ENCODE results near the gene HMGA1. TPM values are rescaled to one million over a fixed set of nuclear protein-coding genes. Genes with fewer than 3 reads are reported as not detected.
A peak's percentile ranks its signal among the peaks of the same experiment; 100 is the strongest.

HMGA1 gene
- total RNA-seq, 4 donors from 2014 or later: 118 to 309 (median 193) TPM

DNA sequence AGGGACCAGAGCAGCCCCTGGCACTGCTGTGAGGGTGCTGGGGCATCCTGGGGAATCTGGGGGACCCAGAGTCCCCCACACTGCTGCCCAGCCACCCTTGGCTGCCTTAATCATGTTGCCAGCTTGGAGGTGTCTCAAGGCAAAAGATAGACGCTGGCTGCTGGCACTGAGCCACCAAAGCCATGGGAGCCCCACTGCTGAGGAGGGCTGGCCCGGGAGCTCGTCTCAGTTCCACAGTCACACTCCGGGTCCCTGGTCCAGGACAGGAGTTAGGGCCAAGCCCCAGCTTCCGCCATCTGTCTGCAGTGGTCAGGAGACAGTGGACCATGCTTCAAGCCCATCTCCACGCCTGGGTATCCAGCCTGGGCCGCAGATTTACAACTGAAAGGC lies 41.0 kb upstream of the HMGA1 start:
- H3K9me3 ChIP-seq: no peaks in the 10 kb centered on the region
- peak overlapping the region in 2 of 4 donors; percentile 57 to 78 for H3K4me3 ChIP-seq
- H3K4me1 ChIP-seq: peaks cover 0 to 12% (median 9%) of the 10 kb centered on the region in 3 donors
- no peak overlapping the region for H3K27ac ChIP-seq
- no peaks in the 10 kb centered on the region for H3K27me3 ChIP-seq
- 11% methylated on average over 3 of the region's 7 CpGs; no CpG with 5 or more reads in 1 of the 2 donors for WGBS, 2 donors
- H3K36me3 ChIP-seq: no peaks in the 10 kb centered on the region
- intact Hi-C loops (cut with DNase I): loop anchor here (5.0 kb wide), 1 partner anchor 222 kb away; no protein-coding TSS in a partner anchor
- TF ChIP-seq POLR2A (IDR thresholded peaks at IDR 0.05): no peak
- TF ChIP-seq, protein P1, sequence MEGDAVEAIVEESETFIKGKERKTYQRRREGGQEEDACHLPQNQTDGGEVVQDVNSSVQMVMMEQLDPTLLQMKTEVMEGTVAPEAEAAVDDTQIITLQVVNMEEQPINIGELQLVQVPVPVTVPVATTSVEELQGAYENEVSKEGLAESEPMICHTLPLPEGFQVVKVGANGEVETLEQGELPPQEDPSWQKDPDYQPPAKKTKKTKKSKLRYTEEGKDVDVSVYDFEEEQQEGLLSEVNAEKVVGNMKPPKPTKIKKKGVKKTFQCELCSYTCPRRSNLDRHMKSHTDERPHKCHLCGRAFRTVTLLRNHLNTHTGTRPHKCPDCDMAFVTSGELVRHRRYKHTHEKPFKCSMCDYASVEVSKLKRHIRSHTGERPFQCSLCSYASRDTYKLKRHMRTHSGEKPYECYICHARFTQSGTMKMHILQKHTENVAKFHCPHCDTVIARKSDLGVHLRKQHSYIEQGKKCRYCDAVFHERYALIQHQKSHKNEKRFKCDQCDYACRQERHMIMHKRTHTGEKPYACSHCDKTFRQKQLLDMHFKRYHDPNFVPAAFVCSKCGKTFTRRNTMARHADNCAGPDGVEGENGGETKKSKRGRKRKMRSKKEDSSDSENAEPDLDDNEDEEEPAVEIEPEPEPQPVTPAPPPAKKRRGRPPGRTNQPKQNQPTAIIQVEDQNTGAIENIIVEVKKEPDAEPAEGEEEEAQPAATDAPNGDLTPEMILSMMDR (IDR thresholded peaks at IDR 0.05): no peak
- DNase-seq: no peak

DNA sequence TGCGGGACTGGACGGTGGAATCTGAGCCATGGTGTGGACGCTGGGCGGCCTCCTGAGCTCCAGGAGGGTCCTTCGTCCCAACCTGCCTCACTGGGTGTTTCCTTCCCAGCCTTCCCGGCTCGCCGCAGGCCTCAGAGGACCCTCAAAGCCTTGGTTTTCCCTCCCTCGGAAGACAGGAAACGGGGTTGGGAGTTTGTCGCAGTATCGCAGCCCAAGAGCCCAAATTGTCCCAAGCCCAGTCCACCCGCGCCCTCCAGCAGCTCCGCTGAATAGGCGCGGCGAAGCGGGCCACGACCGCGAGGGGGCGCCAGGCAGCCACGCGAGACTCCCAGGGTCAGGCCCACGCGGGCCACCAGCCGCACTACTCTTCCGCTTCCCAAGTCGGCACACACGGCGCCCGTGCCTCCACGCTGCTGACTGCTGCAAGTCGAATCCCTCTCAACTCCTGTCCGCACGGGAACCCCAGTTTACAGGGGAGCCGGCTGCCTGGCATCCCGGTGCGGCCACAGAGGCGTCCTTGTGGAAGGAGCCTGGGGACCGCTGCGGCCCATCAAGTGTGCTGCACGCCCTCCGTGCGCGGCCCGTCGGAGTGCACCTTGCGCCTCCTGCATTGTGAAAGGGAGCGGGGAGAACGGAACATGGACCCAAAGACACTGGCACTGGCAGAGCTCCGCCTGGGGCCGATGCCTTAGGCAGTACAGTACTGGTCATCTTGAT lies 40.4 kb upstream of the HMGA1 start:
- H3K27ac ChIP-seq: peak overlapping the region in 2 of 4 donors; percentile 26 to 51

DNA sequence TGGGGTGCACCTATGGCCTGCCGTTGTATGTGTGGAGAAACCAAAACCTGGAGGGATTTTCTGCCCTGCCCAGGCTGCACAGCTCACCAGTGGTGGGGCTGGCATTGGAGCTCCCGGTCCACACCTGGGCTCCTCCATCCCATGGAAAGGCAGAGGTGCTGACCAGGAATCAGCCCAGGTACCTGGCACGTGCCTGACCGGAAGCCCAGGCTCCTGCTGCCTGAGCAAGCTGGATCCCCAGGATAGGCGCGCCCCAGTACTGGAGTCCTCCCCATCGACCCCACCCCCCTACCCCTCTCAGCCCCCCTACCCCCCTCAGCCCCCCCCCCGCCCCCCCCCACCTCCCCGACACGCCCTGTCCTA lies 39.9 kb upstream of the HMGA1 start:
- peaks cover 0 to 12% (median 9%) of the 10 kb centered on the region in 3 donors for H3K4me1 ChIP-seq
- DNase-seq: no peak
- H3K9me3 ChIP-seq: no peaks in the 10 kb centered on the region
- TF ChIP-seq POLR2A (IDR thresholded peaks at IDR 0.05): no peak
- TF ChIP-seq, protein P1 (IDR thresholded peaks at IDR 0.05): no peak
- intact Hi-C loops (cut with DNase I): loop anchor here (5.0 kb wide), 1 partner anchor 220 kb away; no protein-coding TSS in a partner anchor
- H3K4me3 ChIP-seq: peak overlapping the region; percentile 37 to 78 (median 54)
- H3K27ac ChIP-seq: peak overlapping the region in 1 of 4 donors; percentile 26
- no peaks in the 10 kb centered on the region for H3K27me3 ChIP-seq
- no peaks in the 10 kb centered on the region for H3K36me3 ChIP-seq
- WGBS, 2 donors: 67% methylated on average over 1 of the region's 10 CpGs; no CpG with 5 or more reads in 1 of the 2 donors

More for the DNA sequence above, 40.4 kb upstream of the HMGA1 start:
- Histone ChIP-seq H3K4me1 (peaks cover 0 to 12% (median 9%) of the 10 kb centered on the region in 3 donors), H3K4me3 (peak overlapping the region; percentile 37 to 78 (median 54)), H3K9me3 (no peaks in the 10 kb centered on the region), H3K36me3 (no peaks in the 10 kb centered on the region), H3K27me3 (no peaks in the 10 kb centered on the region)
- DNase-seq: peak; percentile 46
- TF ChIP-seq, protein P1 (IDR thresholded peaks at IDR 0.05): peak; percentile 93 to 98 (median 97)
- TF ChIP-seq POLR2A (IDR thresholded peaks at IDR 0.05): no peak
- whole genome bisulfite sequencing, 2 donors: 2 to 7% methylated on average over 5 to 27 of the region's 54 CpGs
- intact Hi-C loops (cut with DNase I): loop anchor here (5.0 kb wide), 1 partner anchor 221 kb away; no protein-coding TSS in a partner anchor

DNA sequence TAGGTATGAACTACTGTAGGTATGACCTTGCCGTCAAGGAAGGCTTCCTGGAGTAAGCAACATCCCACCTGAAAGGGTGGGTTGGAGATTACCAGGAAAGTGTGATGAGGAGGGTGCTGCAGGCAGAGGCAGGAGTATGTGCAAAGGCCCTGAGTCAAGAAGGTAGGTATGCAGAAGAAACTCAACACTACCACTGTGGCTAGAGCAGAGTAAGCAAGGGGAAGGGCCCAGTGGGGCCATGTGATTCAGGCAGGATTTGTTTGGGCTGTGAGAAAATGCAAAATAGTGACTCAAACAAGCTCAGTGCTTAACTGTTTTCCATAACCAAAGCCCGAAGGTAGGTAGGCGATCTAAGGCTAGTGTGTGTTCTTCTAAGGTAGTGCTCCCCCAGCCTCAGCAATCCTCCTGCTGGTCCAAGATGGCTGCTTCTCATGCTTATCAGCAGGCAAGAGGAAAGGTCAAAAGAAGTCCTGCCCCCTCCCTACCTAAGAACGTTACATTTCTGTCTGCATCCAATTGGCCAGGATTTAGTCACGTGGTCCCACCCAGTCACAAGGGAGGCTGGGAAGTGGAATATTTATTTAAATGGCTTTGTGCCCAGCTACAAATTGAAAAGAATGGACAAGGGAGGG lies 36.2 kb upstream of the HMGA1 start:
- Histone ChIP-seq H3K9me3 (no peaks in the 10 kb centered on the region), H3K4me3 (no peak overlapping the region), H3K27me3 (no peaks in the 10 kb centered on the region), H3K27ac (no peak overlapping the region), H3K36me3 (no peaks in the 10 kb centered on the region), H3K4me1 (peaks cover 0 to 12% (median 9%) of the 10 kb centered on the region in 3 donors)
- 54 to 60% methylated on average over 5 of the region's 5 CpGs for WGBS, 2 donors
- TF ChIP-seq, protein P1 (IDR thresholded peaks at IDR 0.05): no peak
- no peak for TF ChIP-seq POLR2A (IDR thresholded peaks at IDR 0.05)
- DNase-seq: no peak
- intact Hi-C loops (cut with DNase I): no loop called here
